A549 (cell line): ENCODE data around the gene SLC9A9.

Experiments
- CHD2 ChIP-seq: fragments of 150-350 bp; IDR thresholded peaks from 2 replicates; pipeline ENCODE4 v1.6.1; 2014; ENCODE audit warnings: low read length; ENCODE audit not compliant: partially characterized antibody
- CTCF ChIP-seq: fragments of >200 bp; sonication (Bioruptor Twin); formaldehyde crosslinking; IDR thresholded peaks from 3 replicates; pipeline ENCODE4 v1.5.1; 2016
- HDAC2 ChIP-seq: fragments of 200-600 bp; sonication (generic); IDR thresholded peaks from 2 replicates; pipeline ENCODE4 v1.6.1; 2016
- JUNB ChIP-seq: fragments of >200 bp; sonication (Bioruptor Twin); formaldehyde crosslinking; IDR thresholded peaks from 2 replicates; pipeline ENCODE4 v1.6.1; 2016
- MAFK ChIP-seq: fragments of 450-650 bp; IDR thresholded peaks from 2 replicates; pipeline ENCODE4 v1.6.1; 2014; ENCODE audit not compliant: partially characterized antibody
- NPAS2 ChIP-seq: fragments of 250-450 bp; sonication (Bioruptor Pico); IDR thresholded peaks from 2 replicates; pipeline ENCODE4 v1.8.0; 2022; ENCODE audit warnings: mild to moderate bottlenecking, moderate library complexity, borderline replicate concordance
- POLR2A ChIP-seq: IDR thresholded peaks from 2 replicates; pipeline ENCODE4 v1.6.1; 2012; ENCODE audit warnings: mild to moderate bottlenecking, low read length
- TF ChIP-seq, protein P1 (sequence below): IDR thresholded peaks from 2 replicates; pipeline ENCODE4 v1.6.1; 2012

GRCh38 chr3:143648218-143648617 lies 200.1 kb downstream of the SLC9A9 start:
- no peak for TF ChIP-seq MAFK
- no peak for TF ChIP-seq NPAS2 (CRISPR knock-in tag)
- TF ChIP-seq CTCF = no peak
- TF ChIP-seq JUNB = no peak
- no peak for TF ChIP-seq POLR2A
- TF ChIP-seq, protein P1, sequence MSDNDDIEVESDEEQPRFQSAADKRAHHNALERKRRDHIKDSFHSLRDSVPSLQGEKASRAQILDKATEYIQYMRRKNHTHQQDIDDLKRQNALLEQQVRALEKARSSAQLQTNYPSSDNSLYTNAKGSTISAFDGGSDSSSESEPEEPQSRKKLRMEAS = no peak
- TF ChIP-seq HDAC2 = no peak
- no peak for TF ChIP-seq CHD2
